RPMI8226 (cell line): ENCODE measurements around the gene DCAF11.
"Not testable (repeated sequence)": the region's sequence is repeated elsewhere in the genome, so short reads cannot be mapped to it uniquely, and the experiment has no call there.

Experiments used
- DNase-seq: peaks from one replicate; pipeline ENCODE4 v3.0.0-alpha.2; 2015

Gene DCAF11

GRCh38 chr14:24098229-24098926 lies 16.2 kb upstream of the DCAF11 start:
- DNase-seq, result no peak

- DNase-seq, result peak; percentile 8
Measured at GRCh38 chr14:24098927-24099813, 15.4 kb upstream of the DCAF11 start.

- DNase-seq, result no peak
Measured at GRCh38 chr14:24100197-24100981, 14.2 kb upstream of the DCAF11 start.

- DNase-seq, result no peak
Measured at GRCh38 chr14:24100982-24101494, 13.5 kb upstream of the DCAF11 start.

- no peak for DNase-seq
Measured at GRCh38 chr14:24102357-24103048, 12.1 kb upstream of the DCAF11 start.

- DNase-seq, result no peak
Measured at GRCh38 chr14:24103451-24103850, 11.1 kb upstream of the DCAF11 start.

- DNase-seq, result not testable (repeated sequence)
Measured at GRCh38 chr14:24105609-24106239, 8.9 kb upstream of the DCAF11 start.

GRCh38 chr14:24106672-24107271 lies 7.8 kb upstream of the DCAF11 start:
- no peak for DNase-seq

GRCh38 chr14:24108336-24108874 lies 6.2 kb upstream of the DCAF11 start:
- DNase-seq, result no peak

GRCh38 chr14:24110060-24110459 lies 4.5 kb upstream of the DCAF11 start:
- DNase-seq, result peak; percentile 28

GRCh38 chr14:24110523-24110922 lies 4.1 kb upstream of the DCAF11 start:
- no peak for DNase-seq

GRCh38 chr14:24113379-24113800 lies 1.2 kb upstream of the DCAF11 start:
- DNase-seq, result no peak

GRCh38 chr14:24113801-24114531 lies 611 bp upstream of the DCAF11 start:
- DNase-seq, result peak; percentile 83

- DNase-seq, result no peak
Measured at GRCh38 chr14:24115422-24116127, 998 bp downstream of the DCAF11 start.

GRCh38 chr14:24116128-24116814 lies 1.7 kb downstream of the DCAF11 start:
- DNase-seq, result no peak

- DNase-seq, result no peak
Measured at GRCh38 chr14:24117179-24117578, 2.6 kb downstream of the DCAF11 start.

GRCh38 chr14:24119691-24120090 lies 5.1 kb downstream of the DCAF11 start:
- DNase-seq, result no peak

GRCh38 chr14:24121210-24121609 lies 6.6 kb downstream of the DCAF11 start:
- no peak for DNase-seq

- no peak for DNase-seq
Measured at GRCh38 chr14:24122416-24122815, 7.8 kb downstream of the DCAF11 start.
